Gastrocnemius medialis (tissue), 4 donors: ENCODE results near the gene CD52.

Source experiments
- CTCF ChIP-seq, 5 experiments: fragments of 450-650 bp in 3 of 5; fragments of 200-600 bp in 2 of 5; sonication (generic) in 2 of 5; IDR thresholded peaks in 4 of 5; conservative IDR thresholded peaks in 1 of 5; 1 replicate in 4 of 5; 2 replicates in 1 of 5; pipeline ENCODE4 v1.5.1; 2016 to 2019; ENCODE audit warnings: antibody characterized with exemption in 5 of 5, mild to moderate bottlenecking in 3 of 5, moderate library complexity in 3 of 5
- POLR2A ChIP-seq, 2 donors: fragments of 450-650 bp; IDR thresholded peaks; one replicate each; pipeline ENCODE4 v1.6.1; 2017; ENCODE audit warnings: antibody characterized with exemption in 2 of 2, mild to moderate bottlenecking in 2 of 2, moderate library complexity in 2 of 2

DNA sequence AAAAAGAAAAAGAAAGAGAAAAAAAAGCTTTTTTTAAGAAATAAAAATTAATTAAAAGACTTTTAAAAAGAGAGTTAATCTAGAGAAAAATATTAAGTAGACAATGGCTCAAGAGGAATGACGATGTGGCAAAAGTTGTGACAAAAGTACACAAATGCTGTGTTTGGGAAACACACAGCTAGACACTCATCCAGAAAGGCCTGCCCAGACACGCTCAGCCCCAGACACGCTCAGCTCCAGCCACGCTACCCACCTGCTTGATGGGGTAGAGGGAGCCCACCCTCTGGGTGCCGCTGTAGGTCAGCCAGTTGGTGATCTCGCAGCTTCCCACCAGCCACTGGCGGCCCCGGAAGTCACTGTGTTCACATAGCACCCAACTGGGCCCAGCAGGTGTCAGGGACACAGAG lies 10.2 kb downstream of the CD52 start:
- no peak for TF ChIP-seq CTCF (IDR thresholded peaks at IDR 0.05 in 4 of 5, conservative IDR thresholded peaks at IDR 0.05 in 1 of 5)
- TF ChIP-seq POLR2A (IDR thresholded peaks at IDR 0.05), result no peak
